Activated CD8-positive, alpha-beta memory T cell treated with anti-CD3 and anti-CD28 coated beads for 24 hours (primary cell): ENCODE data around the gene TBC1D9B.
"Not testable (repeated sequence)": the region's sequence is repeated elsewhere in the genome, so short reads cannot be mapped to it uniquely, and the experiment has no call there.

Source experiments
- DNase-seq: peaks from one replicate; pipeline ENCODE4 v3.0.0-alpha.2; 2020

Gene TBC1D9B

DNA sequence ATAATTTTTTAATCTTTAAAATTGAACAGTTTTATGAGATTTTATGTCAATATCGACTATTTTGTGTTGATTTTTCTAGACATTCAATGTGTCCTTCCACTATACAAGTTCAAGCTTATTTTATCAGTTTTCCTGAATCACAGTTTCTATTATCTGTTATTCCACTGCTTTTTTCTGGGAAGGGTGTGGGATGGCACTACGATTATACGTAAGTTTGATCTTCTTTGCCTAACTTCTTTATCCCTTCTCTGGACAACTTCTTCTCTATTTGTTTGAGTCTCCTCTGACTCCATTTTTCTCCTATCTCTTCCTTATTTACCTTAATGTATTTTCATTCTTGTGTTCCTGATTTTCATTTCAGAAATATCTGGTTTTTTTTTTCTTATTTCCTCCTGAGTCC is 24.5 kb downstream of the TBC1D9B start:
- no peak for DNase-seq

DNA sequence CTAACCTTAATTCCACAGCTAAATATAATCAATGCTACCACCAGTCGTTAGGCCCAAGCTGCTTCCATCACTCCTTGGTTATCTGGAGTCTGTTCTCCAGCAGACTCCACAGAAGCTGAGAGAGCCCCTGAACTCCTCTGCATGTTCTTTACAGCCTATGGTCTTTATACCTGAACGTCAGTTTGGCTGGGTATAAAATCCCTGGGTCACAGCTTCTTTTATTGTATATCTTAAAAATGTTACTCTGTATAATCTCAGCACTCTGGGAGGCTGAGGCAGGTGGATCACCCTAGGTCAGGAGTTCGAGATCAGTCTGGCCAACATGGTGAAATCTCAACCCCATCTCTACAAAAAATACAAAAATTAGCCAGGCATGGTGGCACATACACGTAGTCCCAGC is 25.4 kb downstream of the TBC1D9B start:
- DNase-seq: no peak

DNA sequence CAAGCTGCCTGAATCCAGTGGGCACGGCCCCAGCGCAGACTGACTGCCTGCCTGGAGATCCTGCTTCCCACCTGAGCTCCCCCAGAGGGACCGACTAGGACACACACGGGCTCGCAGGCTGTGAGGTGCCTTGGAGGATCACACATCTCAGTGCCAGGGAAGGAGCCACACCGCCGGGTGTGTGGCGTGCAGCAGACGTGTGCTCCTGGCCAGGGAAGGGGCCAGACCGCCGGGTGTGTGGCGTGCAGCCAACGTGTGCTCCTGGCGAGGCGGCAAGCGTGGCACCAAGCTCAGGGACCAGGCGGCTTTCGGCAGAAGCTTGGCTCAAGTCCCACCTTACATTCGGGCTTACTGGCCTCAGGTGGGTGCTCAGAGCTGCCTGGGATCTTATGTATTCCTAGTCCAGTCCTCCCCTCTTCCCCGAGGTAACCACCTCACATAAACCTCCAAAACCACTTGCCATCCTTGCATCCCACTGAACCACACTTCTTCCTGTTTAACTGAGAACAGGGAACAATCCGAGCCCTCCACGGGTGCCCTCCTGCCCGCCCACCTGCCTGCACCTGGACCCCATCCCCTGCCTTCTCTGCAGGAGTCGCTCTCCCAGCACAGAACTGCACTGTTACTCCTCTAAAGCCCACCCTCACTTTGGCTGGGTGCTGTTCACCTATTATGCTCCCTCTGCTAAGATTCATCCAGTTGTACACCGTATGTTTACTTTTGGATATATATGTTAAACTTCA is 26.7 kb downstream of the TBC1D9B start:
- DNase-seq: no peak

DNA sequence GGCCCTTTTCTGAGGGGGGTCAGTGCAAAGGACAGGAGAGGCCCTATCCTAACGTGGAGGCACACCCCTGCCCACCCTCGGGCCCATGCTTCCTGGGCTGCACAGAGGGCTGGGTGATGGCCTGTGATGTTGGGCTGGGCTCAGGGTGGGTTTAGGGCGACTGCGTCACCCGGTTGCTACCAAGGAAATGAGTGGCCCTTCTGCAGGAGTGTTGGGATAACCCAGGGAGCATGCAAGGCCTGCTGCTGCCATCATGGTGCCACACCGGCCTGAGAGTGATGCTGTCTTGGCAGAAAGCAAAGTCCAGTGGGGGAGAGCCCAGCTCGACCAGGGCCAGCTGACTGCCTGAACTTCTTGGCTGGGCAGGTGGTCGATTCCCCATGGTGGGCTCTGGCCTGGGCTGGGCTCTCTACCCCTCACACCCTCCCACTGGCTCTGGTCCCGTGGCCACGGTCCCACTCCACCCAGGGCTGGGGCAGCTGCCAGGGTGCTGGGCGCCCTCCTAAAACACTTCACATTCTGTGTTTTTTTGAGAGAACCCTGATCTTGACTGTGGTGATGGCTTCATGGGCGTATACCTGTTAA is 27.5 kb downstream of the TBC1D9B start:
- DNase-seq: no peak

DNA sequence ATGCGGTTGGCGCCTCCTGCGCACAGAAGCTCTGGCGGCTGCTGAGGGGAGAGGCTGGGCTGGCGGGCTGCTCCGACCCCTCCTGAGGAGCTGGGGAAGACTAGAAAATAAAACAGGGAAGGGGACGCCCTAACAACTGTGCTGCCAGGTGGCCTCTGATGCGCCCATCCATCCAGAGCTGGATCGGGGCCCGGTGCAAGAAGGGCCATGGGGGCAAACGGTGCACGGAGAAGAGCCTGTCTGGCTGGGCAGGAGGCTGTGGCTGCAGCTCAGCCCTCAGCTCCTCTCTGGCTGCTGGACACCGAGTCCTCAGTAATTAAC is 28.0 kb downstream of the TBC1D9B start:
- DNase-seq: no peak

DNA sequence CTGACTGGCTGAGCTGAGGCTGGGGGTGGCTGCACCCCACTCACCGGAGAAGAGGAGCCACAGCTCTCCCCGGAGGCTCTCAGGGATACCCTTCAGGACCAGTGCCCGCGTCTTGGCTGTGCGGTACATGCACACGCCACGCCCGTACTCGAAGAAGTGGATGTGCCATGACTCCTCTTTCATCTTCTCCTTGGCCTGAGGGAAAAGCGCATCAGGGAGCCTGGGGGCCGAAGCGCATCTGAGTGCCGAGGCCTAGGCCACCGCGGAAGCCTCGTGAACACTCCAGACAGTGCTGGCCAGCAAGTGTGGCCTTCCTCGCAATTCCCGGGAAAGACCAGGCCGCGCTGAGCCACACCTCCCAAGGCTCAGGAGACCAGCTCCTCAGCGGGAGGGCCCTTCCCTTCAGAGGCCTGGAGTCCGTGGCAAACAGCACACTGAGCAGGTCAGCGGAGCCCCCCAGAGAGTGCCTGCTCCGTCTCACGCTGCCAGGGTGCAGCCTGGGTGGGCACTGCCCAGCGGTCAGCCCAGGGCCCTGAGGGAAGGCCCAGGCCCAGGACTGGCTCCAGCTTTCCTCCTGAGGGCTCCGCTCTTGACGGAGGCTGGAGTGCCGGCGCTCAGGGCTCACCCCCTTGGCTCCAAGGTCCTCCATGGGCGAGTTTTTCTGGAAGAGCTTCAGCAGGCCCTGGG is 28.6 kb downstream of the TBC1D9B start:
- DNase-seq: no peak

DNA sequence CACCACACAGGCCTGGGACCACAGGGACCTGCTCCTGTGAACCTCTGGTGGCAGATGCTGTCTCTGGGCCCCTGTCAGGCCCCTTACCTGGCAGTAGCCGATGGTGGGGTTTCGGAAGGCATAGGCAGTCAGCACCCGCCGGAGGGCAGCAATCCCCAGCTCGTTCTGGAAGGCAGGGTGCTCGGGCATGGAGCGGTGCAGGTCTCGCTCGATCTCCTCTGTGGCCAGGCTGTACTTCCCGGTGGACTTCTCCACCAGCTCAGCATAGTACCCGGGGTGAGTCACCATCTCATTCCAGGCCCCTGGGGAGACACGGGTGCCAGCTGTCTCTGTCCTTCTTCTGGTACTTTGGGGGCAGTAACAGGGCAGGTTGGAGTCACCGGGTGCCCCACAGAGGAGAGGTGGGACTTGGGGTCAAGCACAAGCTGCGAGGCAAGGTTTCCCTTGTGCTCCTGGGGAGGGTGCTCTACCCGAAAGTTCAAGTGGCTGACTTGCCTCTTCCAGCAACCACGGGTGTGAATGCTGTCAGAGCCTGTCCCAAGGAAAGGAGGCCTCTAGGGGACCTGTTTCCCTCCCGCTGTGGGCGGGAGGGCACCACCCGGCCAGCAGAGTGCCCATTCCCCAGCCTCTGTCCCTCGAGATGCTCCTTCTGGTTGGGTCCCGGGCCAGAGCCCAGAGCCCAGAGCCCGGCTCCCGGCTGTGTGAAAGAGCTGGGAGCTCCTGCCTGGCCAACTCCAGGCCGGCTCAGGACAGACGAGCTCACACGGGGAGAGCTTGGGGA is 29.3 kb downstream of the TBC1D9B start:
- no peak for DNase-seq

DNA sequence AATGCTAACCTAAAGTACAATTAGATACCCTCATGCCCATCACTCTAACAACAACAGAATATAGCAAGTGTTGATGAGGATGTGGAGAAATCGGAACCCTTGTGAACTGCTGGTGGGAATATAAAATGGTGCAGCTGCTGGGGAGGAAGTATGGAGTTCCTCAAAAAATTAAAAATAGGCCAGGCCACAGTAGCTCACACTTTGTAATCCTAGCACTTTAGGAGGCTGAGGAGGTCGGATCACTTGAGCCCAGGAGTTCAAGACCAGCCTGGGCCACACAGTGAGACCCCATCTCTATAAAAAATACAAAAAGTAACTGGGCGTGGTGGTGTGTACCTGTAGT is 31.1 kb downstream of the TBC1D9B start:
- no peak for DNase-seq

DNA sequence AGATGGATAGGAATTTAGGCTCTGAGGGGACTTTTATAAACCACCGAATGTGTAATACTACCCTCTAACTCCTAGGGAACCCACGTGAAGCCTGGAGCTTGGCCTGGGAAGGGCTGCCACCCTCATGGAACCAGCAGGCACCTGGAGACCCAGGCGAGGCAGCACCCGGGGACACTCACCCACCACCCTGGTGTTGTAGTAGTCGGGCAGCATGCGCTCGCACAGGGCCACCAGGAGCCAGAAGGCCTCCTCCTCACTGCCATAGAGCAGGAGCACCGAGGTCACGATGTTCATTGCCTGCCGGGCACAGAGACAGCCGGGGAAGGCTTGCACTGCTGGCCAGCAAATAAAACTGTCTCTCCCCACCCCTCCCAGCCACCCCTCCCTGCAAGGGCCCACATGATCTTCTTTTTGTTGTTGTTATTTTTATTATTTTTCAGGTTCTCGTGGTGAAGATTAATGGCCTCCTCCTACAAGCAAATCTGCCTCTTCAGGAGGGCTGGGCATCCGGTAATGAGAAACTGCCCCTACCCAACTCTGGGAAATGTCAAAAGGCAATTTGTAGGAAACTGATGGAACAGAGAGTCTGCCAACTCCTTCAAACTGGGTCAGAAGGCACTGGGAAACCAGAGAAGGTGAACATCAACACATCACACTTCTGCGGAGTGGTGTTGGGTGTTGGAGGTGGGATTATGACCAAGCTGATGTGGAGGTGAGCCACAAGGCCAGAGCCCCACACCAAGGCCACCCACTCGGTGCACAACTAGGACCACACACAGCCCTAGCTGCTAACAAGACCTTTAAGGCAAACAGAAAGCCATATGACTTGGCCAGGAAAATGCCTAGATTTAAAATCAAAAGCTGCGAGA is 31.7 kb downstream of the TBC1D9B start:
- DNase-seq: no peak

DNA sequence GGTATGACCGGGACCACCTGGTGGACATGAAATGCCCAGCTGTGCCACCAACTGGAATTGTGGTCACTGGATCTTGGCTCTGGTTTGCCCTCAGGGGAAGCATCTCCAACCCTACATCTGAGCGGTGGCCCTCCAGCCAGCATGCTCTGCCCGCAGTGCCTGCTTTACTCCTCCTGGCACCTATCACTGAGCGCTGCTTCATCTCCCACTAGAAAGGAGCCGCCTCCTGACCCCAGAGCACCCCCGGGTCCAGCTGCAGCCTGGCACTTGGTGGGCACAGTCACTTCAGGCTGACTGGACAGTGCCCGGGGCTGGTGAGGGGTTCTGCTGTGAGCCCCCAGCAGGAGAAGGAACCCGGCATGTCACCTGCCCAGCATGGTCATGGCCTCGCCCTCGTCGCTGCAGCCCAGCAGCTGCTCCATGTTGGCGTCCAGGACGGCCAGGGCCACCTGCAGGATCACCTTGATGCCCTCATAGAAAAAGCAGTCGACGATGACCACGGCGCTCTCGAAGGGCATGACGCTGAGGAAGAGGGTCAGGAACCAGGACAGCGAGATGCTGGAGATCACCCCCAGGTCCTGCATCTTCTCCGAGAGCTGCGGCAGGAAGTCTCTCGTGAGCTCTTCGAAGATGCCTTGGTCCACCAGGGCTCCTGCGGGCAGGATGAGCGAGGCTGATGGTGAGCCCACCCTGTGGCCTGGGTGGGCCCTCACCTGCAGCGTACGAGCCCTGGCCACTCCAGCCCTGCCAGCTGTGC is 33.0 kb downstream of the TBC1D9B start:
- DNase-seq: no peak

DNA sequence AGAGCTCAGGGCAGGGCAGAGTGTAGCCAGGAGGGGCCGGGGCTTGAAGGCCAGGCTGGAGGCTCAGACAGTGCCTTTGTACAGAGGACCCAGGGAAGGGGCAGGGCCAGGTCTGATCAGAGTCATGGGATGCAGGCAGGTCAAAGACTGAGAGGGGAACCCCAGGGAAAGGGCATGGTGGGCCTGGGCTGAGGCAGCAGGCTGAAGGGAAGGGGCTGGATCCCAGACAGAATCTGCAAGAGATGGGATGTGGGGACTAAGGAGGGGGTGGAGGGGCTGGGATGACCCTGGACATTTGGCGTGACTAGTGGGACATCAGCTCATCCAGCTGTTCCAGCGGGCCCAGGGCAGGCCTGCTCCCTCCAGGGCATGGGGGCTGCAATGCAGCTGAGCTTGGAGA is 33.6 kb downstream of the TBC1D9B start:
- no peak for DNase-seq

DNA sequence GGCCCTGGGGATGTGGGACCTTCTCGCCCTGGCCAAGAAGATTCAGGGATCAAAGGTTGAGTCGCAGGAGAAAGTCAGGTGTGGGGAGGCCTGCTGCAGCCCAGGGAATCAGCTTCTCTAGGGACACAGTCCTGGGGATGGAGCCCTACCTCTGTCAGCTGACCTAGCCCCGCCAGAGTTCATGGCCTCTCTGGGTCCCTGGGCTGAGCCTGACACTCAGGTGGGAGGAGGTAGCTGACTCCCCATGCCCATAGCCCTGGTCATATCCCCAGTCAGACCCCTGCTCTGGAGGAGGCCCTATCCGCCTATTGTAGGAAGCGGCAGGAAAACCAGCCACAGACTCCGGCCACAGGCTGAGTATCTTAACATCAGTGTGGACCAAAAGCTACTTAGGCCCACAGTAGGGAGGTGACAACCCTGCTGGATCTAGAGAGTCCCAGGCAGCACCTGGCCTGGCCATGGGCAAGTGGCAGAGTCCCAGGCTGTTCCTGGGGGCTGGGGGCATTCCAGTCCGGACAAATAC is 34.0 kb downstream of the TBC1D9B start:
- DNase-seq: no peak

DNA sequence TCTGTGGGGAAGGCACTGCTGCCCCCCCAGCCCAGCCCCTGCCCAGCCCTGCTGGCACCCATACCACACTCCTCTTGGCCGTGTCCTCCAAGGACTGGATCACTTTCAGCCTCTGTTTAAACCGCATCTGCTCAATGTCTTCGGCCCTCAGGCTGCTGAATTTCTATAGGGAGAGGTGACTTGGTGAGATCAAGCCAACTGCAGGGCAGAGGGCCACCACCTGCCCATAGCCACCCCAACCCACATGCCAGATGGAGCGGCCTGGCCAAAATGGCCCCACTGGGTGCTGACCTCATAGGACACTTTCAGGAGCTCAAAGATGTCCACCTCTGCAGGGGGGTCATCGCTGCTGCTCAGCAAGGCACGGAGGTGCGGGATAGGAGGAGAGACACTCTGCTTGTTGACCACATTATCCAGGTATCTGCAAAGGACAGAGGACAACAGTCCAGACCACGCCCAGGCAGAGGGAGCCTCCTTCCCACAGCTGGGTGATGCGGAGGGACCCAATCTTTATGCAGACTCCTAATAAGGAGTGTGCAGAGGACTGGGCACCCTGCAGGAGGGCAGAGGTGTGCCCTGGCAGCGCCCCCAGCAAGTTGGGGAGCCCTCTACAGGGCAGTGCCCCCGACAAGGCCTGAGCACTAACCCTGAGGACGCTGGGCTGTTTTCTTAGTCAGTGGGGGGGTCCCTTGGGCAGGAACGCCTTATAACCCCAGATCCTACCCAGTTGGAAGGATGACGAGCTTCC is 34.7 kb downstream of the TBC1D9B start:
- no peak for DNase-seq

DNA sequence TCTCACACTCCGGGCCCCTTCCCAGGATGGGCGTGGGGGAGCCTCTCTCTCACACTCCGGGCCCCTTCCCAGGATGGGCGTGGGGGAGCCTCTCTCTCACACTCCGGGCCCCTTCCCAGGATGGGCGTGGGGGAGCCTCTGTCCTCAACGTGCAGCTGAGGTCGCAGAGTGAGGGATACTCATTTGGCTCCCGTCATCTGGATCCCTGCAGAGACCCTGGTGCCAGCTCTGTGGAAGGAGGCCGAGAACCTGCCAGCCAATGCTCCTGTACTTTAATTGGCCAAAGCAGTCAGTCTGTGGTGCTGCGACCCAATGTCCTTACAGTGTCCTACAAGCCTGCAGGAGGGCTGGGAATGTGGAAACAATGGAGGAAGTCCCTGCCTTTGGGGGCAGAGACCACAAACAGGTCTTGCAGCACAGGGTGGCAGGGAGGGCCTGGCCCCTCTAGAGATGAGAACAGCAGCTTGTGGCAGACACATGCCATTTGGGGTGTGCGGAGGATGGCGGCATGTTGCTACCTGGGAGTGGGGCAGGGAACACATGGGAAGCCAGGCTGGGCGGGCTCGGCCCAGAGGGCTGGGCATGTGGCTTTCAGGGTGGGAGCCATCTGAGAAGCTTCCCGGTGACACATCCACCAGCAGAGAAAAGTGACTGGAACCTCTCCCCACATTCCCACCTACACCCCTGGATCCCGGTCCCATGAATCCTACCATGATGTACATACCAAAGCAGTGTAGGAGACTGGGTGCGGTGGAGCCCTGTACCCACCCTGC is 35.5 kb downstream of the TBC1D9B start:
- no peak for DNase-seq

DNA sequence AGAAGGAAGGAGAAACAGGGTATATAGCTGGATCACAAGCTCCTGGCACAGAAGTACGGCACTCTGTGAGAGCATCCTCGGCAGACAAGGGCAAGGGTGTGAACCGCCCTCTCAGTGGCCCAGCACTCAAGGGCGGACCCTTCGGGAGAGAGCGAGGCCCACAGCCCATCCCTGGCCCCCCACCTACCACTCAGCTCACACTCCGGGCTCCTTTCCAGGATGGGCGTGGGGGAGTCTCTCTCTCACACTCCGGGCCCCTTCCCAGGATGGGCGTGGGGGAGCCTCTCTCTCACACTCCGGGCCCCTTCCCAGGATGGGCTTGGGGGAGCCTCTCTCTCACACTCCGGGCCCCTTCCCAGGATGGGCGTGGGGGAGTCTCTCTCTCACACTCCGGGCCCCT is 36.2 kb downstream of the TBC1D9B start:
- not testable (repeated sequence) for DNase-seq

DNA sequence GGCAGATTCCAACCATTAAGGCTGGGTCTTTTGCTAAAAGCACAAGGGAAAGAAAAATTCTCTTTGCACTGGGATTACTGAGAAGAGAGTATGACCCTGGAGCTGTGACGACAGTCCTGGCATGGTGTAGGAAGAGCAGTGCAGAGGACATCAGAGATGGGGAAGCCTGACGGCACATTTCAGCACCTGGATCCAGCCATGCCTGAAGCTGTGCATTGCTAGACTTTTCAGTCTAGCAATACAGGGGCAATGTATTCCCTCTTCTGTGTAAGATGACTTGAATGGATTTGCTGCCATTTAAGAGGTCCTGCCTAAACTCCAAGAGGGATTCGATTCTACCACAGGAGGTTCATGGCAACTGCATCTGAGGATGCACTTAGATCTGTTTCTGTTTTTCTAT is 36.7 kb downstream of the TBC1D9B start:
- DNase-seq: no peak

DNA sequence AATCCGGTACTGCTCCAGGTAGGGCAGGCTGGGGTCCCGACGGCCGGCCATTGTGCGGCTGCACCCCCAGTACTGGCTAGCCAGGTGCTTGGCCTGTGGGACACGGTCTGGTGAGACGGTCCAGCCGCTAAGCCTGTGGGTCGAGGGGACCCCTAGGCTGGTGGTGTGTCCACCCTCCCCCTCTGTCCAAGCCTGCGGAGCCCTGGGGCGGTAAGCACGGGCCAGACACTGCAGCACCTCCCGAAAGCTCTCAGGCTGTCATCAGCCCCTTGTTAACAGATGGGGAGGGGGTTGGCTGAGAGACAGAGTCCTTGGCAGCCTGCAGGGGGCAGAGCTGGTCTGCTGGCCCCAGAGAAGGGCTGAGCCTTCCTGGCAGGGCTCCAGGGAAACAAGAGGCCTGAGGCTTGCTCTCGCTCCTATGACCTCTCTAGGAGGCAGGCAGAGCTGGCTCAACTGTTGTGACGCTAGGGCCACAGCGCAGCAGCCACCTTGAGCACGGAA is 37.2 kb downstream of the TBC1D9B start:
- DNase-seq: no peak

DNA sequence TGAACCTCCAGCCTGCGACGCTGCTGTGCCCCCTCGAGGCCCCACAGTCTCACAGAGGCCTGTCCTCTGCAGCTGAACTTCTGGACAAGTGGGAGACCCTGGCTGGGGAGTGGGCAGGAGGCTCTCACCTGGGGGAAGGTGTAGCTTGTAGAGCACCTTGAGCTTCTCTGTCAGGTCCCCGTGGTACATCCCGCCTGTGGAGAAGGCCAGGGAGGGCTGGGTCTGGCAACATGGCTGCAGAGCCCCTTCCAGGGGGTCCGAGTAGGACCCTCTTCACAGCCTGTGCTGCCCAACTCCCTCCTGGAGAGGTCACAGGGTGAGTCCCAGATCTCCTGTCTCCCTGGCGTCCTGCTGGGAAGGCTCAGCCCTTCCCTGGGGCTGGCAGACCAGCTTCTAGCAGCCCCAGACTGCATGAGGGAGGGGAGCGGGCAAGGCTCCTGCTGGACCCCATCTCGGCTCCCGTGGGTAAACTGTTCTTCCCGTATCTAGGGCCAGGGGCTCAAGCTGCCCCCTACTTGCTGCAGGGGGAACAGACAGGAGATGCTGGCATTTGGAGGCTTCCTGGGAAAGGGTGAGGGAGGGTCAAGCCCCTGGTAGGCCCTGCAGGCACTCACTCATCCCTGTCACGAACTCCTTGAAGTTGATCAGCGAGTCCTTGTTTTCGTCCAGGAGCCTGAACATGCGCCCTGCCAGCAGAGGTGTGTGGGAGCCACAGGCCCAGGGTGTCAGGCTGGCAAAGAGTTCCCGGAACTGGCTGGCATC is 37.9 kb downstream of the TBC1D9B start:
- DNase-seq: no peak

DNA sequence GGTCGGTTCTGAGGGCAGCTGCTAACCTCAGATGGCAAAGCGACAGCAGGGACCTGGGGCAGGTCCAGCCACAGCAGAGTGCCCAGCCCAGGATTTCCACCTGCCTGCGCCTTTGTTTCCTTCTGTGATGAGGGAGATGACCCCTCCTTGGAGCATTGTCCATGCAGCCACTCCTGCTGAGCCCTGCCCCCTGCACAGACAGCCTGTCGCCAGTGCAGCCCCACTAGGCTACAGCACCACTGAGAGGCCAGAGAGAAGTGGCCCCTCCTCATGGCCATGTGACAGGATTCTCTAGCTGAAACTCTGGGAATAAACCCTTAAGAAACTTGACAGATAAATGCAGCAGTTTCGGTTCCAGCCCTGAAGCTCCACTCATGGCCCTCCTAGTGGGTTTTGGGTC is 38.6 kb downstream of the TBC1D9B start:
- DNase-seq: no peak
